Effector memory CD8-positive, alpha-beta T cell (primary cell): Measurements from ENCODE around the gene ANKRD24.

Experiments used
- ATAC-seq: fragments of 150-1000 bp; cut with Tn5 transposase; replicated peaks from 2 replicates; pipeline ENCODE4 v1.10.0; 2021; ENCODE audit warnings: mild to moderate bottlenecking, moderate library complexity
- DNase-seq, 3 experiments: peaks; one replicate each; pipeline ENCODE4 v3.0.0; 2021
- H3K27ac Mint-ChIP-seq, 2 donors: one replicate each; pipeline ENCODE4 v1.8.0; 2022; ENCODE audit warnings: mild to moderate bottlenecking in 2 of 2, mixed read lengths in 2 of 2, moderate library complexity in 2 of 2
- H3K27me3 Mint-ChIP-seq, 2 donors: one replicate each; pipeline ENCODE4 v1.8.0; 2022; ENCODE audit warnings: mixed read lengths in 2 of 2
- H3K36me3 Mint-ChIP-seq: one replicate; pipeline ENCODE4 v1.8.0; 2022; ENCODE audit warnings: mild to moderate bottlenecking, moderate library complexity, mixed read lengths; ENCODE audit not compliant: insufficient read depth
- H3K4me1 Mint-ChIP-seq, 2 donors: one replicate each; pipeline ENCODE4 v1.8.0; 2022; ENCODE audit warnings: low read depth in 2 of 2, mixed read lengths in 2 of 2
- H3K4me3 Mint-ChIP-seq, 2 donors: one replicate each; pipeline ENCODE4 v1.8.0; 2022; ENCODE audit warnings: mild to moderate bottlenecking in 2 of 2, mixed read lengths in 2 of 2, moderate library complexity in 2 of 2
- H3K9me3 Mint-ChIP-seq, 2 donors: one replicate each; pipeline ENCODE4 v1.8.0; 2022; ENCODE audit warnings: mixed read lengths in 2 of 2

Gene ANKRD24

GRCh38 chr19:4197228-4197624 lies 14.7 kb downstream of the ANKRD24 start:
- no peak for DNase-seq
- Mint-ChIP-seq H3K36me3 (peaks cover 2% of the 10 kb centered on the region), H3K4me1 (peaks cover 9 to 13% of the 10 kb centered on the region in 2 donors), H3K9me3 (no peaks in the 10 kb centered on the region), H3K27me3 (peaks cover 35 to 79% of the 10 kb centered on the region in 2 donors), H3K4me3 (no peak overlapping the region), H3K27ac (no peak overlapping the region)
- ATAC-seq = no peak

GRCh38 chr19:4197625-4198466 lies 15.4 kb downstream of the ANKRD24 start:
- Mint-ChIP-seq H3K27ac (no peak overlapping the region), H3K4me1 (peaks cover 9 to 13% of the 10 kb centered on the region in 2 donors), H3K9me3 (no peaks in the 10 kb centered on the region), H3K27me3 (peaks cover 35 to 79% of the 10 kb centered on the region in 2 donors), H3K4me3 (peak overlapping the region; percentile 5 to 9), H3K36me3 (peaks cover 2% of the 10 kb centered on the region)
- DNase-seq (no peak), ATAC-seq (no peak)

- Mint-ChIP-seq H3K27ac (no peak overlapping the region), H3K27me3 (peaks cover 35 to 71% of the 10 kb centered on the region in 2 donors), H3K4me3 (no peak overlapping the region), H3K36me3 (peaks cover 2% of the 10 kb centered on the region), H3K4me1 (peaks cover 9 to 13% of the 10 kb centered on the region in 2 donors), H3K9me3 (no peaks in the 10 kb centered on the region)
- no peak for DNase-seq
- no peak for ATAC-seq
Measured at GRCh38 chr19:4198467-4199126, 16.1 kb downstream of the ANKRD24 start.

GRCh38 chr19:4199699-4200293 lies 17.3 kb downstream of the ANKRD24 start:
- Mint-ChIP-seq H3K4me3 (no peak overlapping the region), H3K27ac (no peak overlapping the region), H3K9me3 (no peaks in the 10 kb centered on the region), H3K27me3 (peaks cover 27 to 59% of the 10 kb centered on the region in 2 donors), H3K4me1 (peaks cover 9% of the 10 kb centered on the region in 2 donors), H3K36me3 (peaks cover 2% of the 10 kb centered on the region)
- ATAC-seq (no peak), DNase-seq (no peak)

- no peak for ATAC-seq
- peak overlapping the region in 1 of 2 donors; percentile 2 for H3K27ac Mint-ChIP-seq
Measured at GRCh38 chr19:4200940-4201542, 18.6 kb downstream of the ANKRD24 start.

GRCh38 chr19:4201798-4202197 lies 19.3 kb downstream of the ANKRD24 start:
- Mint-ChIP-seq H3K27ac (no peak overlapping the region), H3K9me3 (no peaks in the 10 kb centered on the region), H3K27me3 (peaks cover 21 to 39% of the 10 kb centered on the region in 2 donors), H3K4me1 (peaks cover 9% of the 10 kb centered on the region in 2 donors), H3K36me3 (peaks cover 2% of the 10 kb centered on the region), H3K4me3 (no peak overlapping the region)
- no peak for DNase-seq
- no peak for ATAC-seq

More at GRCh38 chr19:4200940-4201542, 18.6 kb downstream of the ANKRD24 start:
- no peak for DNase-seq
- Mint-ChIP-seq H3K4me3 (no peak overlapping the region), H3K36me3 (peaks cover 2% of the 10 kb centered on the region), H3K9me3 (no peaks in the 10 kb centered on the region), H3K27me3 (peaks cover 23 to 47% of the 10 kb centered on the region in 2 donors), H3K4me1 (peaks cover 9% of the 10 kb centered on the region in 2 donors)

GRCh38 chr19:4206818-4207484 lies 24.5 kb downstream of the ANKRD24 start:
- Mint-ChIP-seq H3K36me3 (no peaks in the 10 kb centered on the region), H3K27ac (no peak overlapping the region), H3K4me3 (no peak overlapping the region), H3K27me3 (peaks cover 0 to 30% of the 10 kb centered on the region in 2 donors), H3K9me3 (no peaks in the 10 kb centered on the region), H3K4me1 (no peaks in the 10 kb centered on the region)
- ATAC-seq = no peak
- DNase-seq = no peak

- DNase-seq = no peak
- H3K4me1 Mint-ChIP-seq = no peaks in the 10 kb centered on the region
- no peaks in the 10 kb centered on the region for H3K36me3 Mint-ChIP-seq
- no peak overlapping the region for H3K4me3 Mint-ChIP-seq
- ATAC-seq = no peak
- H3K27ac Mint-ChIP-seq = no peak overlapping the region
- H3K27me3 Mint-ChIP-seq = peaks cover 0 to 37% of the 10 kb centered on the region in 2 donors
- no peaks in the 10 kb centered on the region for H3K9me3 Mint-ChIP-seq
Measured at GRCh38 chr19:4208385-4209094, 26.1 kb downstream of the ANKRD24 start.

GRCh38 chr19:4210166-4210731 lies 27.8 kb downstream of the ANKRD24 start:
- H3K9me3 Mint-ChIP-seq = no peaks in the 10 kb centered on the region
- H3K27ac Mint-ChIP-seq = no peak overlapping the region
- no peak for ATAC-seq
- H3K27me3 Mint-ChIP-seq = peaks cover 0 to 37% of the 10 kb centered on the region in 2 donors
- DNase-seq = no peak
- no peak overlapping the region for H3K4me3 Mint-ChIP-seq
- H3K4me1 Mint-ChIP-seq = peaks cover 9 to 12% of the 10 kb centered on the region in 2 donors
- H3K36me3 Mint-ChIP-seq = no peaks in the 10 kb centered on the region

- DNase-seq (no peak), ATAC-seq (no peak)
- Mint-ChIP-seq H3K27me3 (peaks cover 0 to 28% of the 10 kb centered on the region in 2 donors), H3K36me3 (no peaks in the 10 kb centered on the region), H3K9me3 (no peaks in the 10 kb centered on the region), H3K4me3 (no peak overlapping the region), H3K27ac (no peak overlapping the region), H3K4me1 (peaks cover 9 to 12% of the 10 kb centered on the region in 2 donors)
Measured at GRCh38 chr19:4213116-4213515, 30.6 kb downstream of the ANKRD24 start.

GRCh38 chr19:4215807-4216206 lies 33.3 kb downstream of the ANKRD24 start:
- Mint-ChIP-seq H3K27ac (no peak overlapping the region), H3K36me3 (no peaks in the 10 kb centered on the region), H3K9me3 (no peaks in the 10 kb centered on the region), H3K4me1 (peaks cover 9 to 12% of the 10 kb centered on the region in 2 donors), H3K4me3 (no peak overlapping the region), H3K27me3 (peaks cover 0 to 8% of the 10 kb centered on the region in 2 donors)
- ATAC-seq (no peak), DNase-seq (no peak)

GRCh38 chr19:4216846-4217245 lies 34.4 kb downstream of the ANKRD24 start:
- Mint-ChIP-seq H3K4me1 (peaks cover 9 to 12% of the 10 kb centered on the region in 2 donors), H3K27me3 (peaks cover 0 to 8% of the 10 kb centered on the region in 2 donors), H3K9me3 (no peaks in the 10 kb centered on the region), H3K36me3 (no peaks in the 10 kb centered on the region), H3K27ac (peak overlapping the region in 1 of 2 donors; percentile 41), H3K4me3 (no peak overlapping the region)
- DNase-seq = no peak
- no peak for ATAC-seq
